COLO829 (cell line): ENCODE measurements around the gene NRCAM.
"Not testable (repeated sequence)": the region's sequence is repeated elsewhere in the genome, so short reads cannot be mapped to it uniquely, and the experiment has no call there.

ENCODE experiments used
- DNase-seq: peaks from one replicate; pipeline ENCODE4 v3.0.0; 2012; ENCODE audit warnings: low spot score

The NRCAM gene

GRCh38 chr7:108455998-108456677, at the start of gene NRCAM:
TSS of gene NRCAM (minus strand) at chr7:108456436. CDS start at chr7:108240064, 216,372 bp downstream.
- no peak for DNase-seq

- DNase-seq, result not testable (repeated sequence)
These were observed 48.3 kb upstream of the NRCAM start for GRCh38 chr7:108504576-108504975.

- DNase-seq, result no peak
These were observed 47.1 kb upstream of the NRCAM start for GRCh38 chr7:108503112-108504026.

GRCh38 chr7:108499566-108499965, 43.3 kb upstream of the NRCAM start:
- DNase-seq, result no peak

- no peak for DNase-seq
These were observed 42.2 kb upstream of the NRCAM start for GRCh38 chr7:108498481-108498880.

- peak; percentile 80 for DNase-seq
These were observed 41.0 kb upstream of the NRCAM start for GRCh38 chr7:108497082-108497725.

GRCh38 chr7:108492742-108493141, 36.5 kb upstream of the NRCAM start:
- DNase-seq, result no peak

GRCh38 chr7:108488768-108489538, 32.7 kb upstream of the NRCAM start:
- DNase-seq, result no peak

- no peak for DNase-seq
These were observed 31.4 kb upstream of the NRCAM start for GRCh38 chr7:108487646-108488045.

- DNase-seq, result no peak
These were observed 30.2 kb upstream of the NRCAM start for GRCh38 chr7:108486291-108486966.

- DNase-seq, result no peak
These were observed 27.9 kb upstream of the NRCAM start for GRCh38 chr7:108484137-108484536.

GRCh38 chr7:108480311-108480710, 24.1 kb upstream of the NRCAM start:
- DNase-seq, result no peak

- DNase-seq, result no peak
These were observed 23.5 kb upstream of the NRCAM start for GRCh38 chr7:108479751-108480150.

- no peak for DNase-seq
These were observed 22.9 kb upstream of the NRCAM start for GRCh38 chr7:108479118-108479517.

GRCh38 chr7:108468246-108468645, 12.0 kb upstream of the NRCAM start:
- DNase-seq, result no peak

GRCh38 chr7:108467391-108467790, 11.2 kb upstream of the NRCAM start:
- peak; percentile 30 for DNase-seq

- DNase-seq, result not testable (repeated sequence)
These were observed 10.1 kb upstream of the NRCAM start for GRCh38 chr7:108466322-108466721.

GRCh38 chr7:108464743-108465142, 8.5 kb upstream of the NRCAM start:
- DNase-seq, result no peak

- no peak for DNase-seq
These were observed 7.4 kb upstream of the NRCAM start for GRCh38 chr7:108463613-108464012.

GRCh38 chr7:108461840-108462239, 5.6 kb upstream of the NRCAM start:
- no peak for DNase-seq

- DNase-seq, result no peak
These were observed 4.7 kb upstream of the NRCAM start for GRCh38 chr7:108460964-108461363.
